Stimulated activated CD8-positive, alpha-beta memory T cell treated with anti-CD3 and anti-CD28 coated beads, Interleukin-4, amount 100 ng/mL, for 24 hours (primary cell): ENCODE results near the gene DLG2.

ENCODE experiments used
- DNase-seq: peaks from one replicate; pipeline ENCODE4 v3.0.0-alpha.2; 2020; ENCODE audit warnings: low read depth

Gene DLG2

GRCh38 chr11:84655712-84656111 is 971.4 kb downstream of the DLG2 start:
- DNase-seq, result no peak

GRCh38 chr11:84648471-84648870 is 978.7 kb downstream of the DLG2 start:
- no peak for DNase-seq

- no peak for DNase-seq
These were observed 981.0 kb downstream of the DLG2 start for GRCh38 chr11:84645988-84646694.

GRCh38 chr11:84642500-84642899 is 984.6 kb downstream of the DLG2 start:
- no peak for DNase-seq

- no peak for DNase-seq
These were observed 992.8 kb downstream of the DLG2 start for GRCh38 chr11:84634309-84634708.

- no peak for DNase-seq
These were observed 998.1 kb downstream of the DLG2 start for GRCh38 chr11:84628871-84629620.

GRCh38 chr11:84626256-84626655 is 1000.9 kb downstream of the DLG2 start:
- no peak for DNase-seq

- DNase-seq, result no peak
These were observed 1014.5 kb downstream of the DLG2 start for GRCh38 chr11:84612645-84613044.

GRCh38 chr11:84608837-84609196 is 1018.3 kb downstream of the DLG2 start:
- DNase-seq, result no peak

GRCh38 chr11:84607975-84608836 is 1018.9 kb downstream of the DLG2 start:
- DNase-seq, result no peak

GRCh38 chr11:84594602-84595001 is 1032.5 kb downstream of the DLG2 start:
- DNase-seq, result no peak

GRCh38 chr11:84590106-84590505 is 1037.0 kb downstream of the DLG2 start:
- DNase-seq, result no peak

GRCh38 chr11:84588131-84588829 is 1038.9 kb downstream of the DLG2 start:
- DNase-seq, result no peak

- no peak for DNase-seq
These were observed 1044.0 kb downstream of the DLG2 start for GRCh38 chr11:84583106-84583505.

- DNase-seq, result no peak
These were observed 1046.1 kb downstream of the DLG2 start for GRCh38 chr11:84581083-84581482.

GRCh38 chr11:84580428-84580827 is 1046.7 kb downstream of the DLG2 start:
- no peak for DNase-seq

GRCh38 chr11:84573868-84574267 is 1053.3 kb downstream of the DLG2 start:
- no peak for DNase-seq

- no peak for DNase-seq
These were observed 1060.5 kb downstream of the DLG2 start for GRCh38 chr11:84566671-84567070.

GRCh38 chr11:84564867-84565184 is 1062.3 kb downstream of the DLG2 start:
- no peak for DNase-seq

GRCh38 chr11:84564180-84564866 is 1062.8 kb downstream of the DLG2 start:
- DNase-seq, result no peak

GRCh38 chr11:84563356-84563755 is 1063.8 kb downstream of the DLG2 start:
- no peak for DNase-seq

GRCh38 chr11:84560206-84560605 is 1066.9 kb downstream of the DLG2 start:
- no peak for DNase-seq
